22Rv1 (cell line): ENCODE data around the gene IRF6.

ENCODE experiments used
- CTCF ChIP-seq: fragments of 450-650 bp; IDR thresholded peaks from 2 replicates; pipeline ENCODE4 v1.5.1; 2017; ENCODE audit warnings: mild to moderate bottlenecking
- ZFX ChIP-seq: fragments of 450-650 bp; IDR thresholded peaks from 2 replicates; pipeline ENCODE4 v1.6.1; 2017; ENCODE audit warnings: antibody characterized with exemption, borderline replicate concordance

GRCh38 chr1:209767706-209768105, 38.2 kb downstream of the IRF6 start:
- TF ChIP-seq CTCF, result no peak
- TF ChIP-seq ZFX, result no peak
